Stimulated activated CD8-positive, alpha-beta memory T cell treated with anti-CD3 and anti-CD28 coated beads, Interleukin-15, amount 100 ng/mL, for 1 hour (primary cell): ENCODE data around the gene NAALADL1.
"Not testable (repeated sequence)": the region's sequence is repeated elsewhere in the genome, so short reads cannot be mapped to it uniquely, and the experiment has no call there.

ENCODE experiments used
- DNase-seq: peaks from one replicate; pipeline ENCODE4 v3.0.0-alpha.2; 2020; ENCODE audit warnings: low read depth

Gene NAALADL1

GRCh38 chr11:65013130-65013887 is 45.0 kb downstream of the NAALADL1 start:
- DNase-seq: peak; percentile 80

GRCh38 chr11:65008873-65009272 is 49.5 kb downstream of the NAALADL1 start:
- DNase-seq: no peak

- DNase-seq: no peak
Observed at GRCh38 chr11:65008016-65008415, 50.3 kb downstream of the NAALADL1 start.

GRCh38 chr11:65003968-65004367 is 54.4 kb downstream of the NAALADL1 start:
- DNase-seq: not testable (repeated sequence)

GRCh38 chr11:65003282-65003681 is 55.1 kb downstream of the NAALADL1 start:
- no peak for DNase-seq

- DNase-seq: no peak
Observed at GRCh38 chr11:65002706-65003105, 55.6 kb downstream of the NAALADL1 start.

GRCh38 chr11:64999478-64999877 is 58.9 kb downstream of the NAALADL1 start:
- DNase-seq: no peak

GRCh38 chr11:64998690-64999431 is 59.5 kb downstream of the NAALADL1 start:
- no peak for DNase-seq

GRCh38 chr11:64998141-64998540 is 60.2 kb downstream of the NAALADL1 start:
- DNase-seq: no peak

- DNase-seq: no peak
Observed at GRCh38 chr11:64996710-64997380, 61.5 kb downstream of the NAALADL1 start, which contains the start of gene BATF2. TSS of gene BATF2 (minus strand) at chr11:64996971. CDS start at chr11:64996914, 57 bp downstream.

GRCh38 chr11:64996327-64996709 is 62.0 kb downstream of the NAALADL1 start:
- no peak for DNase-seq
